NCI-H2107 treated with DMSO at 0.1 percent for 48 hours (cell line): ENCODE results near the gene IRF4.

Experiments used
- DNase-seq: peaks from one replicate; lab custom pipeline; 2025; ENCODE audit not compliant: unreplicated experiment; lab: John Stamatoyannopoulos, UW

The IRF4 gene

DNA sequence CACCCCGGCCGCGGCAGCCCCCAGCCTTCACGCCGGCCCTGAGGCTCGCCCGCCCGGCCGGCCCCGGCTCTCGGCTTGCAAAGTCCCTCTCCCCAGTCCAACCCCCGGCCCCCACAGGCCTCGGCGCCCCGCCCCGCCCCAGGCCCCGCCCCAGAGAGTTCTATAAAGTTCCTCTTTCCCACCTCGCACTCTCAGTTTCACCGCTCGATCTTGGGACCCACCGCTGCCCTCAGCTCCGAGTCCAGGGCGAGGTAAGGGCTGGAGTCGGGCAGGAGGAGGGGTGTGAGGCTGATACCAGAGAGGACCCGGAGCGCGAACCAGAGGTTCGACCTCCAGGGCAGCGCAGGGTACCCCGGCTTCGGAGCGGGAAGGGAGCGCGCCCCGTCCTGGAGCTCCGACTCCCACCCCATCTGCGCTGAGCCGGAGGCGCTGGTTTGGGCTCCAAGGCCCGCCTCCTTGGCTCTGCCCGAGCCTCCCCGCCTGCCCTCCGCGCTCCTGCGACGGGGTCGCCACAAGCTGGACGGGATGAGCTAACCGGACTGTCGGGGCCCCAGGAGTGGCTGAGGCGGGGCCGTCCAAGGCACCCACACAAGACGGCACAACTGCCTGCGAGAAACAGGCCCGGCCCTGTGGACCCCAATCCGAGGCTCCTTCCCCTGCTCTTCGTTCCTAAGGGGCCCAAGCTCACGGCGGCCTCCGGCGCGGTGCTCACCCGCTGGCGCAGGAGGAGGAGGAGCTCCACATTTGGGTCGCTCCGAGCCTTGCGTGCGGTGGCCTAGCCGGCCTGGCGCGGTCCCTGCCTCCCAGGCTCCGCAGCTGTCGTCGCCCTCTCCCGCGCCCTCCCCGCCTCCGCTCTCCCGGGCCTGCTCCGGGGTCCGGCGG lies at the start of gene IRF4:
IRF4 (plus strand) TSS at position 194 of the 882 bp plus-strand sequence. CDS start 1,401 bp downstream, outside the sequence.
- DNase-seq: no peak

GRCh38 chr6:341914-342831 lies 49.4 kb upstream of the IRF4 start:
- no peak for DNase-seq

GRCh38 chr6:342832-343179 lies 48.7 kb upstream of the IRF4 start:
- no peak for DNase-seq

DNA sequence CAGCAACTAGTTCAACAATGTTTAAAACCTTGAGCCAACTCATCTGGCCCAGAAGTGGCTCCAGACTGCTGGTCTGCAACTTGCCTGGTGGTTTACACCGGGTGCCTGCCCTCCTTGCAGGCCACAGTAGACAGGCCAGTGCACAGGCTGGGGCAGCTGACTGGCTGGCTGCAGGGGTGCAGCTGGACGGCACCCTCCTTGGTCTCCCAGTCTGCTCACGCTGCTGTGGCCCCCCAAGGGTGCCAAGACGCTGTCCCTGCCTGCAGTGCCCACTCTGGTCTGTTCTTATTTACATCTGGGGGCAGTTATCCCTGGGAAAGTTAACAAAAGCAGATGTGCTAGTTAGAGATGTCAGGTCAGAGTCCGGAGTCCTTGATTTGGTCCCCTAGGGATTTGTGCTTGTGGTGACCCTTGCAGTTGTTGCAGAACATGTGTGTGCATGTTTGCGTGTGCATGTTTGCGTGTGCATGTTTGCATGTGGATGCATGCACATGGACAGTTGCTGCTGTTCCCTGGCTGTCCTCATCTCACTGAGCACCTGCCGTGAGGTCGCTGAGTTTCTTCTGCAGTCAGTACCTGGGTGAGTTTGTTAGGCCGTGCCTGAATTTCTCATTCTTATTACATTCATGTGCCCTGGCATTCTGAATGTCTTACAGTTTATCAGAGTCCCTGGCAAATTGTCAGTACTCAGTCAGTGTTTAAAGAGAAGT lies 48.2 kb upstream of the IRF4 start:
- DNase-seq: no peak

DNA sequence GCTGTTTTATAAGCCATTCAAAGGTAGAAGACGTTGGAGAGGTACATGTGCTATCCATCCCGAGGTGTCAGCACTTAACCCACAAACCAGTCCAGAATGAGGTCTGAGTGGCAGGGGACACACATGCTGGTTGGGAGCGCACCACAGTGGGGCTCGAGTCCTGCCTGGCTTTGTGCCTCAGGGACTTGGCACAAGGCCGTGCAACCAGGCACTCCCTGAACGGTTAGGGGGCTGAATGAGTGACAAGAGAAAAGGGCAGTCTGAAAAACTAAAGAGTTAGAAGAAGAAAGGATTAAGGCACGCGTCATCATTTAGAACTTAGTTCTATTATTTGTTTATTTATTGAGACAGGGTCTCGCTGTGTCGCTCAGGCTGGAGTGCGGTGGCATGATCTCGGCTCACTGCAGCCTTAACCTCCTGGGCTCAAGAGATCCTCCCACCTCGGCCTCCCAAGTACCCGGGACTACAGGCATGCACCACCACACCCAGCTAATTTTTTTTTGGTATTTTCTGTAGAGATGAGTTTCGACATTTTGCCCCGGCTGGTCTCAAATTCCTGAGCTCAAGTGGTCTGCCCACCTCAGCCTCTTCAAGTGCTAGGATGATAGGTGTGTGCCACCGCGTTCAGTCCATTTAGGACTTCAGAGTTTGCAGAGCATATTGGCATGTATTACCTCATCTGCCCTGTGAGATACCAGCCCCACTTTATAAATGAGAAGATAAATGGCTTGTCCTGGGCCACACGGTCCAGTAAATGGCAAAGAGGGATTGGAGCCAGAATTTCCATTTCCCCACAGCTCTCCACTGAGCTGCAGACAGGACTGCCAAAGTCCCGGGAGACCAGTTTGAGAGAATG lies 47.4 kb upstream of the IRF4 start:
- no peak for DNase-seq

DNA sequence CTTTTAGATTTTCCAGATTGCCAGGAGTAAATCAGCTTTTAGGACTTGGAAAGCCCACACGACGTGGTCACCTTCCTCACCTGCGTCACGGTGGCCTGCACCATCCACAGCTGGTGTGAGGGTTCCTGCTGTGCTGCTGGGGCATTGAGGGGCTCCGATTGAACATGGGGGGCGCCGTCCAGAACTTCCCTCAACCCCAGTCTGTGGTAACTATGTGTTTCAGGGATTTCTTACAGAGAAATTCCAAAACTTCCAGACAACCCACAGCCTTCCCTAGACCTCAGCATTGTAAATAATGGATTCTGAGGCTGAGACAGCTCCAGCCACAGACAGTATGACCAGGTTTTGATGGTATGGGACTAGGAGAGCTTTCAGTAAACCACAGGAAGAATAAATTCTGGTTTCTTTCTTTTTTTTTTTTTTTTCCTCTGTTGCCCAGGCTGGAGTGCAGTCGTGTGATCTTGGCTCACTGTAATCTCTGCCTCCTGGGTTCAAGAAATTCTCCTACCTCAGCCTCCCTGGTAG lies 46.7 kb upstream of the IRF4 start:
- no peak for DNase-seq

GRCh38 chr6:345747-346385 lies 45.7 kb upstream of the IRF4 start:
- no peak for DNase-seq

DNA sequence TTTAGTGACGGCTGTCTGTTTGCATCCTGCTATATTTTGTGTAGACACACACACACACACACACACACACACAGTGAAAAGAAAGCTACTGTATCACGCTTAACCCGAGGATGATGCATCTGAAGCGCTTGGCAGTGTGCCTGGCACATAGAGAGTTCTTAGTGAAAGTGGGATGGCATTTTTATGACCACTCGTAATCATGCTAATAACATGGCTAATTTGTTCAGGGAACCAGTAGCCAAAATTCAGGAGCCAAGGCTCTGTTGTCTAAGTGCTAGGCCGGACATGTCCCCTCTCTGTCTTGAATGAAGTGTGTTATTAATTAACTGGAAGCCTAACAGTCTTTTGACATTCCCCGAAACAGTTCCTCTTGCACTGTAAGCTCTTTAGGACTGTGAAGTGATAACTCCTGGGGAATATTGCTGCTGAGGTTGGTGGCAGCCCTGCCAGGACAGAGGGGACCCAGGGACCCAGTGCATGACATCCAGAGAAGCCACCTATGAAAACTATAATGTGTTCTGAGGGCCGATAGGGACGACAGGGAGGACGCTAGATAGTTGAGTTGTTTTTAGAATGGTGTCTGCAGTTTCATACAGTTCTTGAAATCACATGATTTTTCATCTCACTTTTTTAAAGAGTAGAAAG lies 45.0 kb upstream of the IRF4 start:
- no peak for DNase-seq

DNA sequence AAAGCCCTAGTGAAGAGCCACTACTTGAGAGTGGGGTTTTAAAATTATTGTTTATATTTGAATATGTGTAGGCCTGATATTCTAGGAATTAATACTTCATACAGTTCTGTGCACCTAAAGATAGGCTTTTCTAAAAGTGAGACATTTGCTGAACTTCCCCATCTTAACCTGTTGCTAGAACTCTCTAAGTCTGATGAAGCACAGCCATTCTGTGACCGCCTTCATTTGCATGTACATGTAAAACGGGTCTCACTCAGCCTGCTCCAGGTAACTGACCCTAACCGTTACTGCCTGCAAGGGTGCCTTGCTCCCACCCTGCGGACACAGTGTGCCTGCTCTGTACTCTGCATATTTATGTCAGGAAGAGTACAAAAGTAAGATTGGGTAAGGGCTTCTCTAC lies 44.3 kb upstream of the IRF4 start:
- no peak for DNase-seq

DNA sequence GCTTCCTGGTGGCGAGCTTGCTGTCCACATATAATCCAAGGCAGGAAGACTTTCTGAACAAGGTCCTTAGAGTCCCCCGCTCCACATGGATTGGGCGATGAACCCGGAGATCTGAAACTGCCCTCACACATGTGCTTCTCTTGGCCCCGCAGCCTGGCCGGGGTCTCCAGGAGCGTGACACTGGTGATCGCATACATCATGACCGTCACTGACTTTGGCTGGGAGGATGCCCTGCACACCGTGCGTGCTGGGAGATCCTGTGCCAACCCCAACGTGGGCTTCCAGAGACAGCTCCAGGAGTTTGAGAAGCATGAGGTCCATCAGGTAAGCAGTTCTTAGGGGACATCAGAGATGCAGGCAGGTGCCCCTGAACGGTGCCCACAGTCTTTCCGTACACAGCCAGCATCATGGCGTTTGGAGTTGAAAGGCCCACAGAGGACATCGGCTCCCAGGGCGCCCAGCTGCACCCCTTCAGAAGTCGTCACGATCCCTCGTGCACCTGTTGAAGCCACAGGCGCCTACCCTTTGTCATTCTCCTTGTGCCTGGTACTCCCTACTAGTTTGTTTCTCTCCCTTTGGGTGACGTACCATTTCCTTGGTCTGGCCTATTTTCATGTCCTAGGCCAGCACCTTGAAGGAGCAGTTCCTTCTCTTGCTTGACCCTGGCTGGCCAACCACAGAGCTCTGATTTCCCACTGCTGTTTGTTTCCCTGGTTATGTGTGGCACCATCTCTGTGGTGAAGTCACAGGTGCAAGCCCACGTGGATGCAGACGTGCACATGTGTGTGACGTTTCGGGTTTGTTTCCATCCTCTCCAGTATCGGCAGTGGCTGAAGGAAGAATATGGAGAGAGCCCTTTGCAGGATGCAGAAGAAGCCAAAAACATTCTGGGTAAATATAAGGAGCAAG lies 43.3 kb upstream of the IRF4 start:
- DNase-seq: no peak

GRCh38 chr6:348860-349396 lies 42.6 kb upstream of the IRF4 start:
- DNase-seq: no peak

GRCh38 chr6:349491-349921 lies 42.0 kb upstream of the IRF4 start:
- no peak for DNase-seq

DNA sequence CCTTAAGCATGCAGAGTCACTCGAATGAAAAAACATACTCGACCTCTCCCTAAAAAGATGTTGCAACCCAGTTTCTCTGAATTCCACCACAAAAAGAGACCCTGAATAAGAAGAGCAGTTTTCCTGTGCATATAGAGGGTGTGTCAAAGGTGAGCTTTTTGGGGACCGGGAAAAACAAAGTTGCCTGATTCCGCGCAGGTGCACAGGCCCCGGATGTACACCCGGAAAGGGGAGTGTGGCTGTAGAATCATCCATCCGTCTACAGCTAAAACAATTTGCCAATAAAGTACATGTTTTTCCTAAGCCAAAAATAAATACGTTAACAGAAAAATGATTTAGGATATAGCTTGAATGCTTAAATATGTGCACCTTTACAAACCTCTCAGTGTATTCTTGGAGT lies 41.2 kb upstream of the IRF4 start:
- no peak for DNase-seq

- no peak for DNase-seq
These were observed 40.3 kb upstream of the IRF4 start for GRCh38 chr6:351011-351866.

DNA sequence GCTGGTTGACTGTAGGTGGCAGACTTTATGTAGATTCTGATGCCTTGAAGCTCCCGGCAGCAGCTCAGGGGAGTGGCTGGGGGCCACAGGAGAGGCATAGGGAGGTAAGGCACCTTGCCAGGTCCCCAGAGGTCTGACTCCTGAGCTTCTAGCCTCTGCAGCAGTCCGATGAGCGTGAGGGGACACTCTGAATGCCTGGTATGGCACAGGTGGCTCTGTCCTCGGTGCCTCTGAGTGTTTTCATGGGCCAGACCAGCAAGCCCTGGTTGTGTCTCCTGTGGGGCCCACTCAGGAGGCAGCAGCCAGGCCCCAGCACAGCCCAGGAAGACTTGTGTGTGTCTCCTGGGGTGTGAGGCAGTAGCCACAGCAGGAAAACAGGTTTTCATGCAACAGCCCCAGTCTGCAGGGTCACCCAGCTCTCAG lies 39.7 kb upstream of the IRF4 start:
- no peak for DNase-seq

- no peak for DNase-seq
These were observed 39.1 kb upstream of the IRF4 start for GRCh38 chr6:352474-352873.

DNA sequence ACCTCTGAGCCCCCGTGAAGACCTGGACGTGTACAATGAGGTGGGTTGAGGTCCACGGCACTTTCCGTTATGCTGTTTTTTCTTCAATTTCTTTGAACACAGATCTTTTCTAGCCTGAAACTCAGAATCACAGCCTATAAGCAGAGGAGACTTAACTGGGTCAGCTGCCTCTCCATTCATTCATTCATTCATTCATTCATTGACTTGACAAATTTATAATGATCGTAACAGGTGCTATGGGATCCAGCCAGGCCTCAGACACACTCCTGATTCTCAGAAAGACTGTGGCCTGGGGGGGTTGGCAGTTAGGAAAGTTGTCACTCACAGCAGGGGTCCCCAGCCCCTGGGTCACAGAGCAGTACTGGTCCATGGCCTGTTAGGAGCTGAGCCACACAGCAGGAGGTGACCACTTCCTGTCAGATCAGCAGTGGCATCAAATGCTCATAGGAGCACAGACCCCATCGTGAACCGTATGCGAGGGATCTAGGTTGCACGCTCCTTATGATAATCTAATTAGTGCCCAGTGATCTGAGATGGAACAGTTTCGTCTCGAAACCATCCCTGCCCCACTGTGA lies 38.6 kb upstream of the IRF4 start:
- DNase-seq: no peak
